ENCODE measurements around the gene CFAP161. TPM values are rescaled to one million over a fixed set of nuclear protein-coding genes. Genes with fewer than 3 reads are reported as not detected.

The CFAP161 gene
- total and polyA plus RNA-seq, 2 experiments from 2014 or later = 0.13 TPM; not detected in 1

DNA sequence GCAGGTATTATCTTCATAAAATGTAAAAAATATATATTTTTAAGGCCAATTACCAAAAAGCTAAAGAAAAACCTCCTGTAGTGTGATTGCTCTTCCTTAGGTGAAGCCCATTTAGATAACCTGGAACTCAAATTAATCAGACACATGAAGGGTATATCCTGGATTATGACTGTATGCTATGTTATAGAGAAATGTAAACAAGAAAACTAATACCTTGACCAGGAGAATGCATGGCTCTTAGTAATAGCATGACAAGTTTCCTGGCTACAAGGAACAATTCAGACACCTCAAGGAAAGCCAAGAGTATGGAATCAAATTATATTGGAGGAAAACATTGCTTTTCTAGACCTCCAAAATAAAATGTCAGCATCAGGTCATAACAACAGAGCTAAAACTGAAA, 14.0 kb upstream of the CFAP161 start:
- no peak overlapping the region for H3K27ac Mint-ChIP-seq
- H3K27me3 Mint-ChIP-seq (ENCODE audit: insufficient read depth, low read depth, poor library complexity) = peaks cover 4% of the 10 kb centered on the region
- no peak for TF ChIP-seq STAT1 (IDR thresholded peaks at IDR 0.05; ENCODE audit: unreplicated experiment)
- TF ChIP-seq ZNF114 (CRISPR knock-in tag; IDR thresholded peaks at IDR 0.05) = no peak
- TF ChIP-seq CREB1 (CRISPR knock-in tag; IDR thresholded peaks at IDR 0.05; ENCODE audit: low read depth) = no peak
- TF ChIP-seq, protein P1, sequence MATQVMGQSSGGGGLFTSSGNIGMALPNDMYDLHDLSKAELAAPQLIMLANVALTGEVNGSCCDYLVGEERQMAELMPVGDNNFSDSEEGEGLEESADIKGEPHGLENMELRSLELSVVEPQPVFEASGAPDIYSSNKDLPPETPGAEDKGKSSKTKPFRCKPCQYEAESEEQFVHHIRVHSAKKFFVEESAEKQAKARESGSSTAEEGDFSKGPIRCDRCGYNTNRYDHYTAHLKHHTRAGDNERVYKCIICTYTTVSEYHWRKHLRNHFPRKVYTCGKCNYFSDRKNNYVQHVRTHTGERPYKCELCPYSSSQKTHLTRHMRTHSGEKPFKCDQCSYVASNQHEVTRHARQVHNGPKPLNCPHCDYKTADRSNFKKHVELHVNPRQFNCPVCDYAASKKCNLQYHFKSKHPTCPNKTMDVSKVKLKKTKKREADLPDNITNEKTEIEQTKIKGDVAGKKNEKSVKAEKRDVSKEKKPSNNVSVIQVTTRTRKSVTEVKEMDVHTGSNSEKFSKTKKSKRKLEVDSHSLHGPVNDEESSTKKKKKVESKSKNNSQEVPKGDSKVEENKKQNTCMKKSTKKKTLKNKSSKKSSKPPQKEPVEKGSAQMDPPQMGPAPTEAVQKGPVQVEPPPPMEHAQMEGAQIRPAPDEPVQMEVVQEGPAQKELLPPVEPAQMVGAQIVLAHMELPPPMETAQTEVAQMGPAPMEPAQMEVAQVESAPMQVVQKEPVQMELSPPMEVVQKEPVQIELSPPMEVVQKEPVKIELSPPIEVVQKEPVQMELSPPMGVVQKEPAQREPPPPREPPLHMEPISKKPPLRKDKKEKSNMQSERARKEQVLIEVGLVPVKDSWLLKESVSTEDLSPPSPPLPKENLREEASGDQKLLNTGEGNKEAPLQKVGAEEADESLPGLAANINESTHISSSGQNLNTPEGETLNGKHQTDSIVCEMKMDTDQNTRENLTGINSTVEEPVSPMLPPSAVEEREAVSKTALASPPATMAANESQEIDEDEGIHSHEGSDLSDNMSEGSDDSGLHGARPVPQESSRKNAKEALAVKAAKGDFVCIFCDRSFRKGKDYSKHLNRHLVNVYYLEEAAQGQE (IDR thresholded peaks at IDR 0.05; ENCODE audit: unreplicated experiment) = no peak
- TF ChIP-seq, protein P2, sequence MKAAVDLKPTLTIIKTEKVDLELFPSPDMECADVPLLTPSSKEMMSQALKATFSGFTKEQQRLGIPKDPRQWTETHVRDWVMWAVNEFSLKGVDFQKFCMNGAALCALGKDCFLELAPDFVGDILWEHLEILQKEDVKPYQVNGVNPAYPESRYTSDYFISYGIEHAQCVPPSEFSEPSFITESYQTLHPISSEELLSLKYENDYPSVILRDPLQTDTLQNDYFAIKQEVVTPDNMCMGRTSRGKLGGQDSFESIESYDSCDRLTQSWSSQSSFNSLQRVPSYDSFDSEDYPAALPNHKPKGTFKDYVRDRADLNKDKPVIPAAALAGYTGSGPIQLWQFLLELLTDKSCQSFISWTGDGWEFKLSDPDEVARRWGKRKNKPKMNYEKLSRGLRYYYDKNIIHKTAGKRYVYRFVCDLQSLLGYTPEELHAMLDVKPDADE (IDR thresholded peaks at IDR 0.05) = no peak
- no peak for TF ChIP-seq ZNF331 (CRISPR knock-in tag; IDR thresholded peaks at IDR 0.05; ENCODE audit: low read depth)
- TF ChIP-seq JUNB (IDR thresholded peaks at IDR 0.05; ENCODE audit: unreplicated experiment) = no peak
- TF ChIP-seq POLR2AphosphoS5 (IDR thresholded peaks at IDR 0.05; ENCODE audit: low read depth) = no peak
- no peak for TF ChIP-seq NANOG (IDR thresholded peaks at IDR 0.05; ENCODE audit: borderline replicate concordance)
- no peak for TF ChIP-seq EZH2 (IDR thresholded peaks at IDR 0.05; ENCODE audit: low read depth, unreplicated experiment)
- TF ChIP-seq EZH2phosphoT487 (IDR thresholded peaks at IDR 0.05; ENCODE audit: unreplicated experiment) = no peak
- TF ChIP-seq, protein P3, sequence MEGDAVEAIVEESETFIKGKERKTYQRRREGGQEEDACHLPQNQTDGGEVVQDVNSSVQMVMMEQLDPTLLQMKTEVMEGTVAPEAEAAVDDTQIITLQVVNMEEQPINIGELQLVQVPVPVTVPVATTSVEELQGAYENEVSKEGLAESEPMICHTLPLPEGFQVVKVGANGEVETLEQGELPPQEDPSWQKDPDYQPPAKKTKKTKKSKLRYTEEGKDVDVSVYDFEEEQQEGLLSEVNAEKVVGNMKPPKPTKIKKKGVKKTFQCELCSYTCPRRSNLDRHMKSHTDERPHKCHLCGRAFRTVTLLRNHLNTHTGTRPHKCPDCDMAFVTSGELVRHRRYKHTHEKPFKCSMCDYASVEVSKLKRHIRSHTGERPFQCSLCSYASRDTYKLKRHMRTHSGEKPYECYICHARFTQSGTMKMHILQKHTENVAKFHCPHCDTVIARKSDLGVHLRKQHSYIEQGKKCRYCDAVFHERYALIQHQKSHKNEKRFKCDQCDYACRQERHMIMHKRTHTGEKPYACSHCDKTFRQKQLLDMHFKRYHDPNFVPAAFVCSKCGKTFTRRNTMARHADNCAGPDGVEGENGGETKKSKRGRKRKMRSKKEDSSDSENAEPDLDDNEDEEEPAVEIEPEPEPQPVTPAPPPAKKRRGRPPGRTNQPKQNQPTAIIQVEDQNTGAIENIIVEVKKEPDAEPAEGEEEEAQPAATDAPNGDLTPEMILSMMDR (conservative IDR thresholded peaks at IDR 0.05; ENCODE audit: low read depth in 2 of 2) = no peak
- TF ChIP-seq, protein P4, sequence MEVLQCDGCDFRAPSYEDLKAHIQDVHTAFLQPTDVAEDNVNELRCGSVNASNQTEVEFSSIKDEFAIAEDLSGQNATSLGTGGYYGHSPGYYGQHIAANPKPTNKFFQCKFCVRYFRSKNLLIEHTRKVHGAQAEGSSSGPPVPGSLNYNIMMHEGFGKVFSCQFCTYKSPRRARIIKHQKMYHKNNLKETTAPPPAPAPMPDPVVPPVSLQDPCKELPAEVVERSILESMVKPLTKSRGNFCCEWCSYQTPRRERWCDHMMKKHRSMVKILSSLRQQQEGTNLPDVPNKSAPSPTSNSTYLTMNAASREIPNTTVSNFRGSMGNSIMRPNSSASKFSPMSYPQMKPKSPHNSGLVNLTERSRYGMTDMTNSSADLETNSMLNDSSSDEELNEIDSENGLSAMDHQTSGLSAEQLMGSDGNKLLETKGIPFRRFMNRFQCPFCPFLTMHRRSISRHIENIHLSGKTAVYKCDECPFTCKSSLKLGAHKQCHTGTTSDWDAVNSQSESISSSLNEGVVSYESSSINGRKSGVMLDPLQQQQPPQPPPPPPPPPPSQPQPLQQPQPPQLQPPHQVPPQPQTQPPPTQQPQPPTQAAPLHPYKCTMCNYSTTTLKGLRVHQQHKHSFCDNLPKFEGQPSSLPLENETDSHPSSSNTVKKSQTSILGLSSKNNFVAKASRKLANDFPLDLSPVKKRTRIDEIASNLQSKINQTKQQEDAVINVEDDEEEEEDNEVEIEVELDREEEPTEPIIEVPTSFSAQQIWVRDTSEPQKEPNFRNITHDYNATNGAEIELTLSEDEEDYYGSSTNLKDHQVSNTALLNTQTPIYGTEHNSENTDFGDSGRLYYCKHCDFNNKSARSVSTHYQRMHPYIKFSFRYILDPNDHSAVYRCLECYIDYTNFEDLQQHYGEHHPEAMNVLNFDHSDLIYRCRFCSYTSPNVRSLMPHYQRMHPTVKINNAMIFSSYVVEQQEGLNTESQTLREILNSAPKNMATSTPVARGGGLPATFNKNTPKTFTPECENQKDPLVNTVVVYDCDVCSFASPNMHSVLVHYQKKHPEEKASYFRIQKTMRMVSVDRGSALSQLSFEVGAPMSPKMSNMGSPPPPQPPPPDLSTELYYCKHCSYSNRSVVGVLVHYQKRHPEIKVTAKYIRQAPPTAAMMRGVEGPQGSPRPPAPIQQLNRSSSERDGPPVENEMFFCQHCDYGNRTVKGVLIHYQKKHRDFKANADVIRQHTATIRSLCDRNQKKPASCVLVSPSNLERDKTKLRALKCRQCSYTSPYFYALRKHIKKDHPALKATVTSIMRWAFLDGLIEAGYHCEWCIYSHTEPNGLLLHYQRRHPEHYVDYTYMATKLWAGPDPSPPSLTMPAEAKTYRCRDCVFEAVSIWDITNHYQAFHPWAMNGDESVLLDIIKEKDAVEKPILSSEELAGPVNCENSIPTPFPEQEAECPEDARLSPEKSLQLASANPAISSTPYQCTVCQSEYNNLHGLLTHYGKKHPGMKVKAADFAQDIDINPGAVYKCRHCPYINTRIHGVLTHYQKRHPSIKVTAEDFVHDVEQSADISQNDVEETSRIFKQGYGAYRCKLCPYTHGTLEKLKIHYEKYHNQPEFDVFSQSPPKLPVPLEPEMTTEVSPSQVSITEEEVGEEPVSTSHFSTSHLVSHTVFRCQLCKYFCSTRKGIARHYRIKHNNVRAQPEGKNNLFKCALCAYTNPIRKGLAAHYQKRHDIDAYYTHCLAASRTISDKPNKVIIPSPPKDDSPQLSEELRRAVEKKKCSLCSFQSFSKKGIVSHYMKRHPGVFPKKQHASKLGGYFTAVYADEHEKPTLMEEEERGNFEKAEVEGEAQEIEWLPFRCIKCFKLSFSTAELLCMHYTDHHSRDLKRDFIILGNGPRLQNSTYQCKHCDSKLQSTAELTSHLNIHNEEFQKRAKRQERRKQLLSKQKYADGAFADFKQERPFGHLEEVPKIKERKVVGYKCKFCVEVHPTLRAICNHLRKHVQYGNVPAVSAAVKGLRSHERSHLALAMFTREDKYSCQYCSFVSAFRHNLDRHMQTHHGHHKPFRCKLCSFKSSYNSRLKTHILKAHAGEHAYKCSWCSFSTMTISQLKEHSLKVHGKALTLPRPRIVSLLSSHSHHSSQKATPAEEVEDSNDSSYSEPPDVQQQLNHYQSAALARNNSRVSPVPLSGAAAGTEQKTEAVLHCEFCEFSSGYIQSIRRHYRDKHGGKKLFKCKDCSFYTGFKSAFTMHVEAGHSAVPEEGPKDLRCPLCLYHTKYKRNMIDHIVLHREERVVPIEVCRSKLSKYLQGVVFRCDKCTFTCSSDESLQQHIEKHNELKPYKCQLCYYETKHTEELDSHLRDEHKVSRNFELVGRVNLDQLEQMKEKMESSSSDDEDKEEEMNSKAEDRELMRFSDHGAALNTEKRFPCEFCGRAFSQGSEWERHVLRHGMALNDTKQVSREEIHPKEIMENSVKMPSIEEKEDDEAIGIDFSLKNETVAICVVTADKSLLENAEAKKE (CRISPR knock-in tag; IDR thresholded peaks at IDR 0.05) = no peak
- no peak for ATAC-seq
- H3K9me3 Mint-ChIP-seq = peaks cover 15% of the 10 kb centered on the region; the same call in 2 of the 3 replicates
- H3K36me3 Mint-ChIP-seq (ENCODE audit: low read depth) = peaks cover 6% of the 10 kb centered on the region; the same call in 1 of the 3 replicates
- Histone ChIP-seq H3K9me2 (ENCODE audit: insufficient read depth) (peaks cover 2% of the 10 kb centered on the region; the same call in 1 of the 2 replicates), H3K4me2 (no peak overlapping the region), H3K4me1 (ENCODE audit: insufficient read depth) (no peaks in the 10 kb centered on the region), H3K79me2 (replicated peaks; ENCODE audit: insufficient read depth) (no peaks in the 10 kb centered on the region), H3K27ac (ENCODE audit: low read depth) (no peak overlapping the region), H3K36me3 (ENCODE audit: insufficient read depth) (no peaks in the 10 kb centered on the region), H3F3A (replicated peaks; ENCODE audit: low read depth) (no peaks in the 10 kb centered on the region), H3K4me3 (no peak overlapping the region), H3K27me3 (ENCODE audit: insufficient read depth) (peaks cover 20% of the 10 kb centered on the region), H4K20me1 (replicated peaks; ENCODE audit: insufficient read depth) (no peaks in the 10 kb centered on the region), H2AFZ (no peak overlapping the region)
- no peaks in the 10 kb centered on the region for H3K4me1 Mint-ChIP-seq
- no peak for DNase-seq (ENCODE audit: low spot score)
- H3K4me3 Mint-ChIP-seq = no peak overlapping the region

Data from GM23338 (cell line).